SJCRH30 (cell line): ENCODE results near the gene B4GALNT3. TPM values are rescaled to one million over a fixed set of nuclear protein-coding genes. Genes with fewer than 3 reads are reported as not detected.
"Not testable (repeated sequence)": the region's sequence is repeated elsewhere in the genome, so short reads cannot be mapped to it uniquely, and the experiment has no call there.

Experiments
- DNase-seq, 2 experiments: peaks; one replicate each; pipeline ENCODE4 v3.0.0-alpha.2; 2015 to 2020
- H3K27ac ChIP-seq: fragments of 250-450 bp; sonication (Bioruptor Pico); 2 replicates; pipeline ENCODE4 v1.5.1; 2020; ENCODE audit warnings: mild to moderate bottlenecking, moderate library complexity
- H3K27me3 ChIP-seq: fragments of 250-450 bp; sonication (Bioruptor Pico); 2 replicates; pipeline ENCODE4 v1.5.1; 2020; ENCODE audit warnings: mild to moderate bottlenecking, moderate library complexity
- H3K36me3 ChIP-seq: fragments of 250-450 bp; sonication (Bioruptor Pico); 2 replicates; pipeline ENCODE4 v1.5.1; 2020; ENCODE audit warnings: mild to moderate bottlenecking, moderate library complexity
- H3K4me1 ChIP-seq: fragments of 250-450 bp; sonication (Bioruptor Pico); 2 replicates; pipeline ENCODE4 v1.5.1; 2020; ENCODE audit warnings: mild to moderate bottlenecking, moderate library complexity
- H3K4me3 ChIP-seq: fragments of 250-450 bp; sonication (Bioruptor Pico); 2 replicates; pipeline ENCODE4 v1.5.1; 2020; ENCODE audit warnings: mild to moderate bottlenecking, moderate library complexity
- H3K9me3 ChIP-seq: fragments of 250-450 bp; sonication (Bioruptor Pico); replicated peaks from 2 replicates; pipeline ENCODE4 v1.5.1; 2020; ENCODE audit warnings: mild to moderate bottlenecking, moderate library complexity
- total RNA-seq: library from RNA; depleted of rRNA; stranded (reverse); fragments of >200 nt; shearing (Covaris generic); gene quantifications from 2 replicates; pipeline ENCODE4 v1.2.3, GENCODE V29; 2014; rRNA removed

Gene B4GALNT3
- total RNA-seq, result 29.5 and 33.0 TPM in 2 replicates

DNA sequence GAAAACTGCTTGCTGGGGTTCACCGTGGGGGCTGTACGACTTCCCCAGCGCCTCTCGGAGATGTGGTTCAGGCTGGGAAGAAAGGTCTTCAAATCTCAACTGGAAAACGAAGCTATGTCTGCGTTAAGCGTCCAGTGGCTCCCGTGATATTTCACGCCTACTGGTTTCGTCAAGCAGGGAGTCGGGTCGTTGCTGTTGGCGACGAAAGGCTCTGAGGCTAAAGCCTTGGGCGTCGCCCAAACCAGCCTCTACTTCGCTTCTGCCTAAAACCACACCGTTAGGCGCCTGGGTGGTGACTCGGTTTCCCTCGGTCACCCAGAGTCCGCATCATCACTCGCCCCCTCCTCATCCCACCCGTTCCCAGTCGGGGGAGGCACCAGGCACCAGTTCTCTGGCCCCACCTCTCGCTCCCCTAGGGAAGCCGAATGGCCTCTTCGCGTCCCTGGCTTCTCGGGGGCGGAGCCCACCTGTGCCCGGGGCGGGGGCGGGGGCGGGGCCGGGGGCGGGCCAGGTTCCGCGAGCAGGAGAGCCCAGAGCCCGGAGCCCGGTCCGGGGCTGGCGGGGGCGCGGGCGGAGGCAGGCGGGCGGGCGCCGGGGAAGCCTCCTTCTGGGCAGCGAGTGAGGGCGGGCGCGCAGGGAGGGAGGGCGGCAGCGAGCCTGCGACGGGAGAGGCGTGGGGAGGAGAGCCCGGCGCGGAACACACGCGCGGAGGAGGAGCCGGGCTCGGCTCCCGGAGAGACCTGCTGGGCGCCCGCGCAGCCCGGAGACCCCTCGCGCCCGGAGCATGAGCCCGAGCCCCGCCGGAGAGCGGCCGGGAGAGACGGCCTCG lies at the start of gene B4GALNT3:
Gene B4GALNT3 (plus strand): TSS at position 510 of the 829 bp plus-strand sequence. CDS start 438 bp downstream, outside the sequence.
- H3K4me1 ChIP-seq, result peaks cover 26% of the 10 kb centered on the region
- H3K27me3 ChIP-seq, result no peaks in the 10 kb centered on the region
- peak within 1 kb of the TSS; percentile 78 for H3K4me3 ChIP-seq
- H3K27ac ChIP-seq, result peak within 1 kb of the TSS; percentile 37
- H3K36me3 ChIP-seq, result no peaks in the 10 kb centered on the region; the same call in 1 of the 2 replicates
- no peaks in the 10 kb centered on the region for H3K9me3 ChIP-seq
- DNase-seq, result peak; percentile 61 to 73

DNA sequence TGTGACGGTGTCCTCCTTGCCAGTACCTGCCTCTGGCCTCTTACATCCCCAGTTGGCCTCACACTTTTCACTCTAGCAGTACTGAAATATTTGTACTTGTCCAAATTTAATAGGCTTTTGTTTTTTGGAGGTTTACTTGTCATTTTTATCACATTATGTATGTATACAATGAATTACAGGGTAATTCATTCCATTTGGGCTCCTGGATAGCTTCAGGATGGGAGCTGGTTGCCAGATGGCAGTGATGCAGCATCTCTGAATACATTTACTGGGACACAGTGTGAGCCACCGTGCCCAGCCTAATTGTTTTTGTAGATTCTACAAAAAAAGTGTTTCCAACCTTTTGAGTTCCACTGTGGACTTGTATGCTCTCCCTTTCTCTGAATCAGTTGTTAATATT lies 44.9 kb upstream of the B4GALNT3 start:
- DNase-seq, result no peak
- no peak overlapping the region for H3K27ac ChIP-seq
- no peak overlapping the region for H3K4me3 ChIP-seq
- no peaks in the 10 kb centered on the region for H3K9me3 ChIP-seq
- no peaks in the 10 kb centered on the region for H3K4me1 ChIP-seq
- H3K36me3 ChIP-seq, result peaks cover 67% of the 10 kb centered on the region
- H3K27me3 ChIP-seq, result no peaks in the 10 kb centered on the region

DNA sequence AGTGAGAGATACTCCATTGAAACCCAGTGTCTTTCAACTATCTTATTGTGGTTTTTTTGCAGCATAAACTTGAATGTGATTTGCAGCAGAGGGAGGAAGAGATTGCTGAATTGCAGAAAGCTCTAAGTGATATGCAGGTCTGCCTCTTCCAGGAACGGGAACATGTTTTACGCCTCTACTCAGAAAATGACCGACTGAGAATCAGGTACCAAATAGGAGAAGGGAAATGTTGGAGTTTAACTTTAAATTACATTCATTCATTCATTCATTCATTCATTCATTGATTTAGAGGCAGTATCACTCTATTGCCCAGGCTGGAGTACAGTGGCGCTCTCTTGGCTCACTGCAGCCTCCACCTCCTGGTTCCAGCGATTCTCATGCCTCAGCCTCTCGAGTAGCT lies 41.3 kb upstream of the B4GALNT3 start:
- Histone ChIP-seq H3K9me3 (no peaks in the 10 kb centered on the region), H3K27ac (no peak overlapping the region), H3K27me3 (no peaks in the 10 kb centered on the region), H3K36me3 (peaks cover 50% of the 10 kb centered on the region), H3K4me3 (no peak overlapping the region), H3K4me1 (no peaks in the 10 kb centered on the region)
- no peak for DNase-seq

DNA sequence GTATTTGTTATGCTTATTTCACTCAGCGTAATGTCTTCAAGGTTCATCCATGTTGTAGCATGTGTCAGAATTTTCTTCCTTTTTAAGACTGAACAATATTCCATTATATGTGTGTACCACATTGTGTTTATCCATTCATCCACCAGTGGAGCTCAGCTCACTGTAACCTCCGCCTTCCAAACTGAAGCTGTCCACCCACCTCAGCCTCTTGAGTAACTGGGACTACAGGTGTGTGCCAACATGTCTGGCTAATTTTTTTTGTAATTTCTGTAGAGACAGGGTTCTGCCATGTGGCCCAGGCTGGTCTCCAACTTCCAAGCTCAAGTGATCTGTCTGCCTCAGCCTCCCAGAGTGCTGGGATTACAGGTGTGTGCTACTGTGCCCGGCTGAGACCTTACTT lies 37.2 kb upstream of the B4GALNT3 start:
- Histone ChIP-seq H3K36me3 (peaks cover 49% of the 10 kb centered on the region), H3K4me3 (no peak overlapping the region), H3K27me3 (no peaks in the 10 kb centered on the region), H3K27ac (no peak overlapping the region), H3K9me3 (no peaks in the 10 kb centered on the region), H3K4me1 (no peaks in the 10 kb centered on the region)
- DNase-seq, result no peak

- H3K27me3 ChIP-seq, H3K9me3 ChIP-seq, H3K4me1 ChIP-seq, H3K27ac ChIP-seq, H3K4me3 ChIP-seq, DNase-seq: not testable (repeated sequence)
- H3K36me3 ChIP-seq, result peaks cover 70% of the 10 kb centered on the region
These were observed 24.0 kb upstream of the B4GALNT3 start for GRCh38 chr12:435737-436136.

- peak; percentile 48 to 83 for DNase-seq
- Histone ChIP-seq H3K27ac (no peak overlapping the region), H3K4me1 (no peaks in the 10 kb centered on the region), H3K27me3 (no peaks in the 10 kb centered on the region), H3K9me3 (no peaks in the 10 kb centered on the region), H3K36me3 (peaks cover 25% of the 10 kb centered on the region), H3K4me3 (no peak overlapping the region)
These were observed 17.4 kb upstream of the B4GALNT3 start for GRCh38 chr12:442235-442884.

- Histone ChIP-seq H3K9me3 (no peaks in the 10 kb centered on the region), H3K4me3 (no peak overlapping the region), H3K36me3 (no peaks in the 10 kb centered on the region), H3K4me1 (no peaks in the 10 kb centered on the region), H3K27ac (no peak overlapping the region), H3K27me3 (no peaks in the 10 kb centered on the region)
- DNase-seq, result no peak
These were observed 12.6 kb upstream of the B4GALNT3 start for GRCh38 chr12:447141-447540.

DNA sequence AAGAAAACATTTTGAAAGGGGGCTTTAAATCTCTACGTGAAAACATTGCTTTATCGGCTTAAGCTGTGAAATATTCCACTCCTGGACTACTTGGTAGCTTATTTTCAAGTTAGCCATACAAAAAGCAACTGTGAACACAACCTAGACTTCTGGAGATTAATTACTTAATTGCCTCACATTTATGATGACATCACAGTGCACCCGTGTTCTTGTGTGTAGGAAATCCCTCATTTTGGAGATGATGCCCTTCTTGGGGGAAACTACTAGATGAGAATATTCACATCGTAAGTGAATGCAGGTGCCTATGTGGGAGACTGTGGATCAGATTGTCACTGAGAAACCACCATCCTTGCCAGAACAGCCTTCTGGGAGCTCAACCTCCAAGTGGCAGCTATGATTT lies 10.5 kb upstream of the B4GALNT3 start:
- no peak for DNase-seq
- Histone ChIP-seq H3K4me3 (no peak overlapping the region), H3K4me1 (no peaks in the 10 kb centered on the region)

GRCh38 chr12:450438-450837 lies 9.3 kb upstream of the B4GALNT3 start:
- Histone ChIP-seq H3K9me3 (no peaks in the 10 kb centered on the region), H3K36me3 (no peaks in the 10 kb centered on the region), H3K27me3 (no peaks in the 10 kb centered on the region), H3K4me1 (no peaks in the 10 kb centered on the region), H3K27ac (no peak overlapping the region), H3K4me3 (no peak overlapping the region)
- DNase-seq, result no peak

More for the DNA sequence above, 10.5 kb upstream of the B4GALNT3 start:
- Histone ChIP-seq H3K36me3 (no peaks in the 10 kb centered on the region), H3K27me3 (no peaks in the 10 kb centered on the region), H3K27ac (no peak overlapping the region), H3K9me3 (no peaks in the 10 kb centered on the region)

DNA sequence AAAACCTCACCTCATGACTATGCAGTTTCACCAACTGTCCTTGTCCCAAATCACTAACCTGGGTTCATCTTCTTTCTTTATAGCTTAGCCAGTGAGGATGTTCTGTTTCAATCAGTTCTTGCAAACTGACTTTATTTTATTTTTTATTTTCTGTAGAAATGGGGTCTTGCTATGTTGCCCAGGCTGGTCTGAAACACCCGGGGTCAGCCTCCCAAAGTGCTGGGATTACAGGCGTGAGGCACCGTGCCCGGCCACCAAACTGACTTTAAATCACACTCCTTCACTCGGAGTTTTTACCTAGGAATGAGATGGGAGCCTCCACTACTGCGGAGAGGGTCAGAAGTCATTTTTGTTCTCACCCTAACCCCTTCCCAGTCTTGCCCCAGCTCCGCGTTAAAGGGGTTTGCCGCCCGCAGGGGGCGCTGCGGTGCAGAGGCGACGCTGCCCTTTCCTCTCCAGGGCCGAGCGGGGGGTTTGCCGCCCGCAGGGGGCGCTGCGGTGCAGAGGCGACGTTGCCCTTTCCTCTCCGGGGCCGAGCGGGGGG lies 7.0 kb upstream of the B4GALNT3 start:
- Histone ChIP-seq H3K27ac (no peak overlapping the region), H3K36me3 (no peaks in the 10 kb centered on the region), H3K27me3 (no peaks in the 10 kb centered on the region), H3K4me1 (no peaks in the 10 kb centered on the region; the same call in 1 of the 2 replicates), H3K4me3 (no peak overlapping the region), H3K9me3 (no peaks in the 10 kb centered on the region)
- DNase-seq, result no peak

GRCh38 chr12:454833-455232 lies 4.9 kb upstream of the B4GALNT3 start:
- Histone ChIP-seq H3K4me1 (no peaks in the 10 kb centered on the region; the same call in 1 of the 2 replicates), H3K36me3 (no peaks in the 10 kb centered on the region), H3K27ac (no peak overlapping the region), H3K27me3 (no peaks in the 10 kb centered on the region), H3K9me3 (no peaks in the 10 kb centered on the region), H3K4me3 (no peak overlapping the region)
- no peak for DNase-seq

GRCh38 chr12:455821-456220 lies 3.9 kb upstream of the B4GALNT3 start:
- Histone ChIP-seq H3K36me3 (no peaks in the 10 kb centered on the region), H3K4me1 (no peaks in the 10 kb centered on the region; the same call in 1 of the 2 replicates), H3K27ac (no peak overlapping the region), H3K27me3 (no peaks in the 10 kb centered on the region), H3K4me3 (no peak overlapping the region), H3K9me3 (no peaks in the 10 kb centered on the region)
- DNase-seq, result no peak

DNA sequence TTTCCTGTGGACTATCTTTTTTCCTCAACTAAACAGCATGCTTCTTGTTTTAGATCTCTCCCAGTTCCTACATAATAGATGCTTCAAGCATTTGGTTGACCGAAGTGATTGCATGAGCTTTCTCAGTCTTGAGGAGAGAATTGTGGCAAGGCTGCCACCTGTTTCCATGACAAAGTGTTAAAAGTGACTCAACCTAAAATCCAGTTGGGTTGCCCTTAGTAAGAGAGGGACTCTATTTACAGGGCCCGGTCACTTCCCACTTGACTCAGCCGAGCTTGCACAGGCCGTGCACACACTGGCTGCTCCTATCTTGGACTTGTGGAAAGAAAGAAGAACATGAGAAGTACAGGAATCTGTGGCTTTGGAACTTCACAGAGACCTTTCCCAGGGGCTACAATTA lies 2.1 kb upstream of the B4GALNT3 start:
- Histone ChIP-seq H3K27me3 (no peaks in the 10 kb centered on the region), H3K27ac (no peak overlapping the region), H3K36me3 (no peaks in the 10 kb centered on the region; the same call in 1 of the 2 replicates), H3K4me3 (no peak overlapping the region), H3K9me3 (no peaks in the 10 kb centered on the region), H3K4me1 (peaks cover 6% of the 10 kb centered on the region)
- DNase-seq, result no peak

DNA sequence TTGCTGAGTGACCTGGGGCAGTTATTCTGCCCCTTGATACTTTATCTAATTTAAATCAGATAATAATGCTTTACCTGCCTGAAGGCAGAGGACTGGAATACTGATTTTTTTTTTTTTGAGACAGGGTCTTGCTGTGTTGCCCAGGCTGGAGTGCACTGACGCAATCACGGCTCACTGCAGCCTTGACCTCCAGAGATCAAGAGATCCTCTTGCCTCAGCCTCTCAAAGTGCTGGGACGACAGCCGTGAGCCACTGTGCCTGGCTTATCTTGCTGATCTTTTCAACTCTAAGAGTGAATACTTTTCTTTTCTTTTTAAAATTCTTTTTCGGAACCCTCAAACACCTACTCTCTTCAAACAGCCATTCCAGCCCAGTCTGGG lies 699 bp upstream of the B4GALNT3 start:
- H3K36me3 ChIP-seq, result no peaks in the 10 kb centered on the region; the same call in 1 of the 2 replicates
- no peak for DNase-seq
- no peak overlapping the region for H3K27ac ChIP-seq
- no peaks in the 10 kb centered on the region for H3K27me3 ChIP-seq
- peaks cover 20% of the 10 kb centered on the region for H3K4me1 ChIP-seq
- H3K4me3 ChIP-seq, result peak overlapping the region; percentile 78
- no peaks in the 10 kb centered on the region for H3K9me3 ChIP-seq
